GM23248 (cell line): ENCODE results near the gene UBE2R2. TPM values are rescaled to one million over a fixed set of nuclear protein-coding genes. Genes with fewer than 3 reads are reported as not detected.

Source experiments
- DNase-seq: peaks from one replicate; pipeline ENCODE4 v3.0.0-alpha.2; 2015
- H2AFZ ChIP-seq: fragments of 200-600 bp; sonication (generic); 2 replicates; pipeline ENCODE4 v1.6.1; 2016; ENCODE audit warnings: antibody characterized with exemption
- H3F3A ChIP-seq: fragments of 200-600 bp; sonication (generic); 2 replicates; pipeline ENCODE4 v1.6.1; 2016; ENCODE audit warnings: mild to moderate bottlenecking, antibody characterized with exemption, mixed run types; ENCODE audit not compliant: insufficient read depth
- H3K27ac ChIP-seq: fragments of 200-600 bp; sonication (generic); 2 replicates; pipeline ENCODE4 v1.5.1; 2016; ENCODE audit warnings: mild to moderate bottlenecking
- H3K27me3 ChIP-seq: fragments of 200-600 bp; sonication (generic); replicated peaks from 2 replicates; pipeline ENCODE4 v1.6.1; 2016; ENCODE audit warnings: mild to moderate bottlenecking; ENCODE audit not compliant: insufficient read depth
- H3K36me3 ChIP-seq: fragments of 200-600 bp; sonication (generic); 2 replicates; pipeline ENCODE4 v1.6.1; 2016; ENCODE audit warnings: low read depth, mild to moderate bottlenecking
- H3K4me1 ChIP-seq: fragments of 200-600 bp; sonication (generic); 2 replicates; pipeline ENCODE4 v1.6.1; 2016; ENCODE audit warnings: mild to moderate bottlenecking; ENCODE audit not compliant: insufficient read depth
- H3K4me2 ChIP-seq: fragments of 200-600 bp; sonication (generic); one replicate; pipeline ENCODE4 v1.6.1; 2016; ENCODE audit warnings: mild to moderate bottlenecking; ENCODE audit not compliant: unreplicated experiment
- H3K4me3 ChIP-seq: fragments of 200-600 bp; sonication (generic); 2 replicates; pipeline ENCODE4 v1.5.1; 2016; ENCODE audit warnings: mild to moderate bottlenecking
- H3K79me2 ChIP-seq: fragments of 200-600 bp; sonication (generic); 2 replicates; pipeline ENCODE4 v1.6.1; 2016; ENCODE audit warnings: mild to moderate bottlenecking; ENCODE audit not compliant: insufficient read depth
- H3K9ac ChIP-seq: fragments of 200-600 bp; sonication (generic); 2 replicates; pipeline ENCODE4 v1.6.1; 2016; ENCODE audit warnings: mild to moderate bottlenecking
- H3K9me2 ChIP-seq: fragments of 200-600 bp; sonication (generic); 2 replicates; pipeline ENCODE4 v1.6.1; 2016; ENCODE audit warnings: mixed run types, mild to moderate bottlenecking, moderate library complexity; ENCODE audit not compliant: insufficient read depth
- H3K9me3 ChIP-seq: fragments of 200-600 bp; sonication (generic); one replicate; pipeline ENCODE4 v1.6.1; 2017; ENCODE audit warnings: low read depth
- H4K20me1 ChIP-seq: fragments of 200-600 bp; sonication (generic); 2 replicates; pipeline ENCODE4 v1.6.0; 2016; ENCODE audit not compliant: insufficient read depth
- EZH2 ChIP-seq: fragments of 200-600 bp; sonication (generic); IDR thresholded peaks from 2 replicates; pipeline ENCODE4 v1.6.1; 2018; ENCODE audit warnings: antibody characterized with exemption, mild to moderate bottlenecking; ENCODE audit not compliant: insufficient read depth, poor library complexity, severe bottlenecking
- EZH2phosphoT487 ChIP-seq: fragments of 200-600 bp; sonication (generic); IDR thresholded peaks from 2 replicates; pipeline ENCODE4 v1.6.1; 2018; ENCODE audit warnings: antibody characterized with exemption, moderate library complexity, mild to moderate bottlenecking, low read depth; ENCODE audit not compliant: insufficient read depth
- WGBS, 2 experiments: methylation state at CpG; one replicate each; pipeline ENCODE4 v1.1.6; 2015 to 2017; ENCODE audit warnings: low lambda C conversion rate in 2 of 2, low coverage in 1 of 2; ENCODE audit errors: missing lambda C conversion rate in 2 of 2; 5-methylcytosine and 5-hydroxymethylcytosine counted together
- in situ Hi-C: fragments of 300-500 bp; cut with MboI; formaldehyde crosslinking; loops from 2 replicates; pipeline ENCODE4 v1.15.0; 2020
- polyA plus RNA-seq: library from polyadenylated mRNA; unstranded; fragments of >200 nt; fragmentation: Nextera tagmentation; extraction: Ambion mirVana; gene quantifications from 2 replicates; pipeline ENCODE4 v1.2.1, GENCODE V29; 2016
- total RNA-seq: library from RNA; depleted of rRNA; stranded (reverse); fragments of >200 nt; shearing (Covaris generic); gene quantifications from 2 replicates; pipeline ENCODE4 v1.2.3, GENCODE V29; 2014

UBE2R2 gene
- total and polyA plus RNA-seq, 2 experiments from 2014 or later = 16.0 to 18.9 TPM

DNA sequence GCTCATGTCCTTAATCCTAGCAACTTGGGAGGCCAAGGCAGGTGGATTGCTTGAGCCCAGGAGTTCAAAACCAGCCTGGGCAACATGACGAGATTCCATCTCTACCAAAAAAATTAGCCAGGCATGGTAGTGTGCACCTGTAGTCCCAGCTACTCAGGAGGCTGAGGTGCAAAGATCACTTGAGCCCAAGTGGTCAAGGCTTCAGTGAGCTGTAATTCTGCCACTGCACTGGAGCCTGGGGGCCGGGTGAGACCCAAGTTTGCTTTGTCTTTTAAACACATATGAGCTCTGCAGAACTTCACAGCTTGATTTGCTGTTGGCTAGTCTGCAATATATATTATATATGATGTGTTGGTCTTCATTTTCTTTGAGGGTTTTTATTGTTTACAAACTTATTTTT is 89.8 kb downstream of the UBE2R2 start:
- Histone ChIP-seq H3K79me2 (peaks cover 100% of the 10 kb centered on the region), H2AFZ (no peak overlapping the region), H3K4me1 (no peaks in the 10 kb centered on the region), H3K27ac (no peak overlapping the region), H3K9me3 (no peaks in the 10 kb centered on the region), H3K4me2 (no peak overlapping the region), H3K4me3 (no peak overlapping the region), H3K27me3 (no peaks in the 10 kb centered on the region), H3K9ac (no peak overlapping the region), H3K36me3 (peaks cover 17% of the 10 kb centered on the region), H3F3A (peaks cover 9% of the 10 kb centered on the region), H3K9me2 (no peaks in the 10 kb centered on the region), H4K20me1 (peaks cover 10% of the 10 kb centered on the region; the same call in 1 of the 2 replicates)
- in situ Hi-C loops = no loop called here
- 75 to 94% methylated on average over 2 of the region's 2 CpGs for WGBS, 2 experiments
- no peak for DNase-seq
- no peak for TF ChIP-seq EZH2
- no peak for TF ChIP-seq EZH2phosphoT487

DNA sequence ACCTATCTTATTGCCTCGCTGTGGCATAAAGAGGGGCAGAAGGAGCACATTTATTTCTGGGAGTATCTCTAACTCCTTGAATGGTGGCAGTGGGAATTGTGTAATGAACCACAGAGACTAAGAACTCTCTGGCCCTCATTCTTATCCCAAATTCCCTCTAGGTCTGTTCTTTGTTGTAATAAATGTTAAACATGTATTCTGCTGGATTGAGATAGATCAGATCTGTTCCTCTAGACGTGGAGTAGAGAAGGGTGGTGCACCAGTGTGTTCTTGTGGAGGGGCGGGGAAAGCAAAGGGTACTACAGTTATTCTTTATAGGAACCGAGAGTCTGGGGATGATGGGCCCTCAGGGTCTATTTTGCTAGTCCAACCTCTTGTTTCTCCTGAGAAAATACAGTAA is 90.4 kb downstream of the UBE2R2 start:
- TF ChIP-seq EZH2 (no peak), EZH2phosphoT487 (no peak)
- no peak overlapping the region for H3K4me3 ChIP-seq
- in situ Hi-C loops = no loop called here
- no peak overlapping the region for H3K27ac ChIP-seq
- no peaks in the 10 kb centered on the region for H3K9me2 ChIP-seq
- no peak overlapping the region for H3K4me2 ChIP-seq
- H3F3A ChIP-seq = peaks cover 15% of the 10 kb centered on the region
- H3K9ac ChIP-seq = no peak overlapping the region
- no peak overlapping the region for H2AFZ ChIP-seq
- H4K20me1 ChIP-seq = peaks cover 10% of the 10 kb centered on the region; the same call in 1 of the 2 replicates
- no peaks in the 10 kb centered on the region for H3K27me3 ChIP-seq
- H3K9me3 ChIP-seq = no peaks in the 10 kb centered on the region
- H3K36me3 ChIP-seq = peaks cover 15% of the 10 kb centered on the region
- H3K4me1 ChIP-seq = no peaks in the 10 kb centered on the region
- H3K79me2 ChIP-seq = peaks cover 100% of the 10 kb centered on the region
- whole genome bisulfite sequencing, 2 experiments = 56 to 58% methylated on average over 4 of the region's 4 CpGs
- DNase-seq = no peak

DNA sequence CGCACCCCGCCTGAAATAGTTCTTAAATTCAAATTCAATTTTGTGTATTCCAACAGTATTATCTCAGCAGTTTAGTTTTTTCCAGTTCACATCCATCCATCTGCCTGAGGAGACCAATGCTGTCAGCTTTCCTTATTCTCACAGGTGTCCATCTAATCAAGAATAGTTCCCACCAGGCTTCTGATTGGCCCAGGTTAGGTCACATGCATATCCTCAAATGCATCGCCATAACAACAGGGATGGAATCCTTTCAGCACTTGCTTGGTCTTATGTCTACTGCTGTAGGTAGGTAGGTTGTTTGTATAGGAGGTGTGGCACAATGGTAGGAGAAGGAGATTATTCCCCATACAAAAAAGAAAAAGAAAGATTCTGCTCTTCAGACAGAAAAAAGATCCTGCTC is 91.2 kb downstream of the UBE2R2 start:
- peaks cover 15% of the 10 kb centered on the region; the same call in 1 of the 2 replicates for H3K36me3 ChIP-seq
- DNase-seq = no peak
- no peak overlapping the region for H3K9ac ChIP-seq
- H3K79me2 ChIP-seq = peaks cover 100% of the 10 kb centered on the region
- no peak overlapping the region for H3K4me3 ChIP-seq
- H4K20me1 ChIP-seq = peaks cover 10% of the 10 kb centered on the region; the same call in 1 of the 2 replicates
- no peaks in the 10 kb centered on the region for H3K27me3 ChIP-seq
- in situ Hi-C loops = no loop called here
- H2AFZ ChIP-seq = no peak overlapping the region
- 98 to 99% methylated on average over 3 of the region's 3 CpGs for WGBS, 2 experiments
- H3K4me2 ChIP-seq = no peak overlapping the region
- H3K27ac ChIP-seq = no peak overlapping the region
- H3K4me1 ChIP-seq = no peaks in the 10 kb centered on the region
- TF ChIP-seq EZH2phosphoT487 (no peak), EZH2 (no peak)
- H3K9me2 ChIP-seq = no peaks in the 10 kb centered on the region
- no peaks in the 10 kb centered on the region for H3K9me3 ChIP-seq
- H3F3A ChIP-seq = peaks cover 17% of the 10 kb centered on the region

DNA sequence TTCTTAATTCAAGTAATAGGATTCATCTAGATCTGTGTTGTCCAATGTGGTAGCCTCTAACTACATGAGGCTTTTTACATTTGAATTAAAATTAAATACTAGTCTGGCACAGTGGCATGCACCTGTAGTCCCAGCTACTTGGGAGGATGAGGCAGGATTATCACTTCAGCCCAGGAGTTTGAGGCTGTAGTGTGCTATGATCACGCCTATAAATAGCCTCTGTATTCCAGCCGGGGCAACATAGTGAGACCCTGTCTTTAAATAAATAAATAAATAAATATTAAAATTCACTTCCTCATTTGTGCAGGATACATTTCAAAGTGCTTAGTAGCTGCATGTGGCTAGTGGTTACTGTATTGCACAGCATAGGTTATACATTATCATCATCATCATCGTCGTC is 91.8 kb downstream of the UBE2R2 start:
- peaks cover 10% of the 10 kb centered on the region; the same call in 1 of the 2 replicates for H4K20me1 ChIP-seq
- H2AFZ ChIP-seq = no peak overlapping the region

More for the DNA sequence above, 91.8 kb downstream of the UBE2R2 start:
- no peak overlapping the region for H3K27ac ChIP-seq
- TF ChIP-seq EZH2 (no peak), EZH2phosphoT487 (no peak)
- H3K4me3 ChIP-seq = no peak overlapping the region
- no peaks in the 10 kb centered on the region for H3K27me3 ChIP-seq
- no peak overlapping the region for H3K9ac ChIP-seq
- peaks cover 100% of the 10 kb centered on the region for H3K79me2 ChIP-seq
- no peaks in the 10 kb centered on the region for H3K4me1 ChIP-seq
- H3K4me2 ChIP-seq = no peak overlapping the region
- H3K36me3 ChIP-seq = peaks cover 16% of the 10 kb centered on the region
- no peak for DNase-seq
- no peaks in the 10 kb centered on the region for H3K9me3 ChIP-seq
- in situ Hi-C loops = no loop called here
- no peaks in the 10 kb centered on the region for H3K9me2 ChIP-seq
- 97 to 98% methylated on average over 4 of the region's 4 CpGs for WGBS, 2 experiments
- peaks cover 17% of the 10 kb centered on the region for H3F3A ChIP-seq
